K562 (cell line): ENCODE measurements around the gene TMTC2.

ENCODE experiments used
- HDAC2 ChIP-seq: fragments of 450-650 bp; IDR thresholded peaks from 2 replicates; pipeline ENCODE4 v1.6.1; 2016; ENCODE audit warnings: mild to moderate bottlenecking
- TF ChIP-seq, protein P1 (sequence below): fragments of 450-650 bp; formaldehyde crosslinking; conservative IDR thresholded peaks from 2 replicates; pipeline ENCODE4 v1.4.0; 2022; ENCODE audit warnings: mild to moderate bottlenecking, missing genetic modification characterization
- TF ChIP-seq, protein P2 (sequence below), 3 experiments: IDR thresholded peaks in 2 of 3; conservative IDR thresholded peaks in 1 of 3; 2 replicates each; pipeline ENCODE4 v1.5.1; 2011 to 2012; ENCODE audit warnings: low read length in 3 of 3, mild to moderate bottlenecking in 3 of 3, control low read depth in 2 of 3, improper control_type of control experiment in 1 of 3, inconsistent platforms in 1 of 3, low read depth in 1 of 3, mixed read lengths in 1 of 3, moderate library complexity in 1 of 3; ENCODE audit not compliant: insufficient read depth in 2 of 3
- TF ChIP-seq, protein P3 (sequence below), 2 experiments: fragments of 450-650 bp; formaldehyde crosslinking in 1 of 2; IDR thresholded peaks; 2 replicates each; pipeline versions ENCODE4 v1.4.0 to v1.6.1; 2014 to 2020; ENCODE audit warnings: mild to moderate bottlenecking in 2 of 2, borderline replicate concordance in 1 of 2, low read depth in 1 of 2

DNA sequence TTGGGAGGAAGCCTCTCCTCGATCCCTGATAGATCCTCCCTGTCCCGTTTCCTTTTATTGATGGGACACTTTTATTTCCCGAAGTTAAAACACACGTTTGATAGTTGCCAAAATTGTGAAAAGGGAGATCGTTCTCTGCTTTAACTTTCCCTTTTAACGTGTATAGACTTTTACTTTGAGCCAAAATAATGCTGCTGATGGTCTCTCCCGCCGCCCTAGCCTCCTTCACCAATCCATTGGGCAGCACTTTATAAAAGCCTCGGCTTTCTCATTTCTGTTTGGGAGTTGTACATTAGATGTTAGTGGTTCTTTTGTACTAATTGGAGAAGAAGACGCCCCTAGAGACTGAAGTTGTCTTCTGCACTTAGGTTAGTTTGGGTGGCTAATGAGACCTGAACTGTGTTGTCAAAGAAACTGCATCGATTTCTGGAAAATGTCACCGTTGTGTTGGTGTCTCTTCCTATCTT, 1.4 kb downstream of the TMTC2 start:
- TF ChIP-seq, protein P1, sequence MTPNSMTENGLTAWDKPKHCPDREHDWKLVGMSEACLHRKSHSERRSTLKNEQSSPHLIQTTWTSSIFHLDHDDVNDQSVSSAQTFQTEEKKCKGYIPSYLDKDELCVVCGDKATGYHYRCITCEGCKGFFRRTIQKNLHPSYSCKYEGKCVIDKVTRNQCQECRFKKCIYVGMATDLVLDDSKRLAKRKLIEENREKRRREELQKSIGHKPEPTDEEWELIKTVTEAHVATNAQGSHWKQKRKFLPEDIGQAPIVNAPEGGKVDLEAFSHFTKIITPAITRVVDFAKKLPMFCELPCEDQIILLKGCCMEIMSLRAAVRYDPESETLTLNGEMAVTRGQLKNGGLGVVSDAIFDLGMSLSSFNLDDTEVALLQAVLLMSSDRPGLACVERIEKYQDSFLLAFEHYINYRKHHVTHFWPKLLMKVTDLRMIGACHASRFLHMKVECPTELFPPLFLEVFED (CRISPR knock-in tag), result no peak
- TF ChIP-seq HDAC2, result no peak
- TF ChIP-seq, protein P2, sequence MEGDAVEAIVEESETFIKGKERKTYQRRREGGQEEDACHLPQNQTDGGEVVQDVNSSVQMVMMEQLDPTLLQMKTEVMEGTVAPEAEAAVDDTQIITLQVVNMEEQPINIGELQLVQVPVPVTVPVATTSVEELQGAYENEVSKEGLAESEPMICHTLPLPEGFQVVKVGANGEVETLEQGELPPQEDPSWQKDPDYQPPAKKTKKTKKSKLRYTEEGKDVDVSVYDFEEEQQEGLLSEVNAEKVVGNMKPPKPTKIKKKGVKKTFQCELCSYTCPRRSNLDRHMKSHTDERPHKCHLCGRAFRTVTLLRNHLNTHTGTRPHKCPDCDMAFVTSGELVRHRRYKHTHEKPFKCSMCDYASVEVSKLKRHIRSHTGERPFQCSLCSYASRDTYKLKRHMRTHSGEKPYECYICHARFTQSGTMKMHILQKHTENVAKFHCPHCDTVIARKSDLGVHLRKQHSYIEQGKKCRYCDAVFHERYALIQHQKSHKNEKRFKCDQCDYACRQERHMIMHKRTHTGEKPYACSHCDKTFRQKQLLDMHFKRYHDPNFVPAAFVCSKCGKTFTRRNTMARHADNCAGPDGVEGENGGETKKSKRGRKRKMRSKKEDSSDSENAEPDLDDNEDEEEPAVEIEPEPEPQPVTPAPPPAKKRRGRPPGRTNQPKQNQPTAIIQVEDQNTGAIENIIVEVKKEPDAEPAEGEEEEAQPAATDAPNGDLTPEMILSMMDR (IDR thresholded peaks at IDR 0.05 in 2 of 3, conservative IDR thresholded peaks at IDR 0.05 in 1 of 3; ENCODE audit: insufficient read depth in 2 of 3, low read depth in 1 of 3, low read length in 3 of 3), result no peak
- TF ChIP-seq, protein P3, sequence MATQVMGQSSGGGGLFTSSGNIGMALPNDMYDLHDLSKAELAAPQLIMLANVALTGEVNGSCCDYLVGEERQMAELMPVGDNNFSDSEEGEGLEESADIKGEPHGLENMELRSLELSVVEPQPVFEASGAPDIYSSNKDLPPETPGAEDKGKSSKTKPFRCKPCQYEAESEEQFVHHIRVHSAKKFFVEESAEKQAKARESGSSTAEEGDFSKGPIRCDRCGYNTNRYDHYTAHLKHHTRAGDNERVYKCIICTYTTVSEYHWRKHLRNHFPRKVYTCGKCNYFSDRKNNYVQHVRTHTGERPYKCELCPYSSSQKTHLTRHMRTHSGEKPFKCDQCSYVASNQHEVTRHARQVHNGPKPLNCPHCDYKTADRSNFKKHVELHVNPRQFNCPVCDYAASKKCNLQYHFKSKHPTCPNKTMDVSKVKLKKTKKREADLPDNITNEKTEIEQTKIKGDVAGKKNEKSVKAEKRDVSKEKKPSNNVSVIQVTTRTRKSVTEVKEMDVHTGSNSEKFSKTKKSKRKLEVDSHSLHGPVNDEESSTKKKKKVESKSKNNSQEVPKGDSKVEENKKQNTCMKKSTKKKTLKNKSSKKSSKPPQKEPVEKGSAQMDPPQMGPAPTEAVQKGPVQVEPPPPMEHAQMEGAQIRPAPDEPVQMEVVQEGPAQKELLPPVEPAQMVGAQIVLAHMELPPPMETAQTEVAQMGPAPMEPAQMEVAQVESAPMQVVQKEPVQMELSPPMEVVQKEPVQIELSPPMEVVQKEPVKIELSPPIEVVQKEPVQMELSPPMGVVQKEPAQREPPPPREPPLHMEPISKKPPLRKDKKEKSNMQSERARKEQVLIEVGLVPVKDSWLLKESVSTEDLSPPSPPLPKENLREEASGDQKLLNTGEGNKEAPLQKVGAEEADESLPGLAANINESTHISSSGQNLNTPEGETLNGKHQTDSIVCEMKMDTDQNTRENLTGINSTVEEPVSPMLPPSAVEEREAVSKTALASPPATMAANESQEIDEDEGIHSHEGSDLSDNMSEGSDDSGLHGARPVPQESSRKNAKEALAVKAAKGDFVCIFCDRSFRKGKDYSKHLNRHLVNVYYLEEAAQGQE (IDR thresholded peaks at IDR 0.05; ENCODE audit: borderline replicate concordance), result no peak
- TF ChIP-seq, protein P3 (CRISPR knock-in tag; IDR thresholded peaks at IDR 0.05; ENCODE audit: low read depth), result no peak
